Suppressor macrophage treated with lipopolysaccharide for 4 hours (primary cell): ENCODE measurements around the gene SOX2.
"Not testable (repeated sequence)": the region's sequence is repeated elsewhere in the genome, so short reads cannot be mapped to it uniquely, and the experiment has no call there.

Source experiments
- DNase-seq: peaks from one replicate; pipeline ENCODE4 v3.0.0-alpha.2; 2020

Gene SOX2

DNA sequence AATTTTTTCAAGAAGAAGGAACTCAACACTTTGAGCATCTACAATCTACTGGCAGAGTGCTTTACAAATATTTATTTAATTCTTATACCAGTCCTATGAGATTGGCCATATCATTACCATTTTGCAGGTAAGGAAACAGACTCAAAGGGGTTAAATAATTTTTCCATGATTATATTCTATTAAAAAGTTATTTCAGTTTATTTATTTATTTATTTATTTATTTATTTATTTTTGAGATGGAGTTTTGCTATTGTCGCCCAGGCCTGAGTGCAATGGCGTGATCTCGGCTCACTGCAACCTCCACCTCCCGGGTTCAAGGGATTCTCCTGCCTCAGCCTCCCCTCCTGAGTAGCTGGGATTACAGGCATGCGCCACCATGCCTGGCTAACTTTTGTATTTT lies 52.3 kb downstream of the SOX2 start:
- not testable (repeated sequence) for DNase-seq
